ENCODE measurements around the gene BCAS1. TPM values are rescaled to one million over a fixed set of nuclear protein-coding genes. Genes with fewer than 3 reads are reported as not detected.

Gene BCAS1
- total RNA-seq, 1 donor from 2014 or later = 0.32 TPM

DNA sequence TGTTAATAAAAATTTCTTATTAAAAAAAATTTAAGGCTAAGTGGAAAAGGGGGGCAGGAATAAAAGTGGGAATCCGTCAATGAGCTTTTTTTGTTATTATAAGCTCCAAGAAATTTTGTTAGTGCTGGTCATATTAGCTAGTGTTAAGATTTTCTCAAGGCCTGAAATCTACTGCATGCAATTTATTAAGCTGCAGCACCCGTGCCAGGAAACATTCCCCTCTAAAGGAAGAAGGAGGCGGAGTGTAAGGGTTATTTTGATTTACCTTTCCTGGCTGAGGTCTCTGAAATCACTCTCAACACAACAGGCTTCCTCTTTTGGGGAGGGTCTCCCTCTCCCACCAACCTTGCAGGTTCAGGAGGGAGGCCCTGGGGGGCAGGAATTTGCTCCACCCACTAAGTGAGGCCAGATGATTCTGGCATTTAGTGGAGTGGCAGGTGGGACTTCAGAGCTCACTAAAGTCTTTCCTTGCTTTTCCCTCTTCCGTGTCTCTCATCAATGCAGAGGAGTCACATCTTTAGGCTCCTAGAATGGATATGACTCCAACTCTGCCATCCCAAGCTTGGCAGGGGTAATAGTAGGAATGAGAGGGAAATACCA lies 168.8 kb downstream of the BCAS1 start:
- H3K4me1 Mint-ChIP-seq (ENCODE audit: low read depth, unreplicated experiment) = peaks cover 33% of the 10 kb centered on the region
- H3K36me3 Mint-ChIP-seq (ENCODE audit: unreplicated experiment) = no peaks in the 10 kb centered on the region
- H3K27me3 Mint-ChIP-seq (ENCODE audit: unreplicated experiment) = no peaks in the 10 kb centered on the region
- H3K4me3 Mint-ChIP-seq (ENCODE audit: unreplicated experiment) = no peak overlapping the region
- peaks cover 3% of the 10 kb centered on the region for H3K9me3 Mint-ChIP-seq (ENCODE audit: unreplicated experiment)
- no peak overlapping the region for H3K27ac Mint-ChIP-seq (ENCODE audit: unreplicated experiment)
- no peak for TF ChIP-seq CTCF (IDR thresholded peaks at IDR 0.05; ENCODE audit: partially characterized antibody, unreplicated experiment)
- no peak for DNase-seq

DNA sequence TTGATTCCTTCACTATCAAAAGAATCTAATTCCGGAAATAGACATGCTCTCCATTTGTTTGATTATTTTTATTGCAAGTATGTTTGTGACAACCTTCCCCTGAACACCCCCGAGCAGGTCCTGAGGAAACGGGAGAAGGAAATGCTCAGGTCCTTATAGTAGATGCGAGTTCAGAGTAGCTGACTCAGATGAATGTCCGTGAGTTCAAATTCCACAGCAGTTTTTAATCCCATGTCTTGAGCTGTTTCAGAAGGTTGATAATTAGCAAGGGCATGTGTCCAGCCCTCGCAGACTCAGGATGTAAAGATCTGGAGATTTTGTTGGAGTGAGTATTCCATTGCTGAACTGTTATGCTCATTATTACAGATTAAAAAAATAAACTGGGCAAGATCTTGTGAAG lies 169.3 kb downstream of the BCAS1 start:
- Mint-ChIP-seq H3K36me3 (ENCODE audit: unreplicated experiment) (no peaks in the 10 kb centered on the region), H3K27me3 (ENCODE audit: unreplicated experiment) (no peaks in the 10 kb centered on the region), H3K4me3 (ENCODE audit: unreplicated experiment) (no peak overlapping the region), H3K4me1 (ENCODE audit: low read depth, unreplicated experiment) (peaks cover 33% of the 10 kb centered on the region), H3K27ac (ENCODE audit: unreplicated experiment) (peak overlapping the region; percentile 13), H3K9me3 (ENCODE audit: unreplicated experiment) (peaks cover 3% of the 10 kb centered on the region)
- no peak for DNase-seq
- TF ChIP-seq CTCF (IDR thresholded peaks at IDR 0.05; ENCODE audit: partially characterized antibody, unreplicated experiment) = no peak

- no peak for TF ChIP-seq CTCF (IDR thresholded peaks at IDR 0.05; ENCODE audit: partially characterized antibody, unreplicated experiment)
- Mint-ChIP-seq H3K36me3 (ENCODE audit: unreplicated experiment) (no peaks in the 10 kb centered on the region), H3K4me3 (ENCODE audit: unreplicated experiment) (no peak overlapping the region), H3K27ac (ENCODE audit: unreplicated experiment) (peak overlapping the region; percentile 67), H3K4me1 (ENCODE audit: low read depth, unreplicated experiment) (peaks cover 33% of the 10 kb centered on the region), H3K27me3 (ENCODE audit: unreplicated experiment) (no peaks in the 10 kb centered on the region), H3K9me3 (ENCODE audit: unreplicated experiment) (peaks cover 3% of the 10 kb centered on the region)
- DNase-seq = no peak
Measured at GRCh38 chr20:53900380-53900999, 169.9 kb downstream of the BCAS1 start.

DNA sequence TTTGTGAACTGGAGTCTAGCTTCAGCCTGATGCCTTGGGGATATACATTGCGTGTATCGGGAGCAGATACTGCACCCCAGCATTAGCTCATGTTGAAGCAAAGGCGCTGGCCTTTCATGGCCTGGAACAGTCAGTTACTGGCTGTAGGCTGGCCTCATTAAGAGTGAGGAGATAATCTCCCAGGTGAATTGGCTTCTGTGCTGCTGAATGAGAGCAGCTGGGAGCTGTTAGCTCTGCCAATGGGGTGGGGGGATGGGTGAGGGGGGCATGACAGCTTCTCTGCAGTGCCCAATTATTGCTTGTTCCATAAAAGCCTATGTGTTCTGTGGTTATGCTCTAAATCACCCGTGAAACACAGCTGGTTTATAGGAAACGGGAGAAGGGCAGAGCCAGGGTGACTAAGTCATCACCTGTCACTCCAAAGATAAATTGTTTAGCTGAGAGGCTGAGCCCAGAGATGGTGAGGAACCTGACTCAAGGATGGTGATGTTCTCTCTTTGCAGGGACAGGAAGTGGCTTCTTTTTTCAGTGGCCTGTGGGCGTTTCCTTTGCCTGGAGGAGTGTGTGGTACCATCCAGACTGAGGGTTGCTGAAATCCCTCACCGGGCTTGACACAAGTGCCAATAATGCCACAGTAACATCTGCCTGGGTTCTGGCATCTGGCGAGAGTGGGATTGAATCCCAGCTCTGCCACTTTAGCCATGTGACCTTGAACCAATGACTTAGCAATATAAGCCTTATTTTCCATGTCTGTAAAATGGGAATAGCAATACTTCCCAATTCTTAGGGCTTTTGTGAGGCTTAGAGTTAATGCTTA lies 170.8 kb downstream of the BCAS1 start:
- Mint-ChIP-seq H3K27me3 (ENCODE audit: unreplicated experiment) (no peaks in the 10 kb centered on the region), H3K9me3 (ENCODE audit: unreplicated experiment) (peaks cover 3% of the 10 kb centered on the region), H3K4me3 (ENCODE audit: unreplicated experiment) (peak overlapping the region; percentile 79), H3K4me1 (ENCODE audit: low read depth, unreplicated experiment) (peaks cover 33% of the 10 kb centered on the region), H3K27ac (ENCODE audit: unreplicated experiment) (peak overlapping the region; percentile 99), H3K36me3 (ENCODE audit: unreplicated experiment) (no peaks in the 10 kb centered on the region)
- no peak for TF ChIP-seq CTCF (IDR thresholded peaks at IDR 0.05; ENCODE audit: partially characterized antibody, unreplicated experiment)
- peak; percentile 44 for DNase-seq

DNA sequence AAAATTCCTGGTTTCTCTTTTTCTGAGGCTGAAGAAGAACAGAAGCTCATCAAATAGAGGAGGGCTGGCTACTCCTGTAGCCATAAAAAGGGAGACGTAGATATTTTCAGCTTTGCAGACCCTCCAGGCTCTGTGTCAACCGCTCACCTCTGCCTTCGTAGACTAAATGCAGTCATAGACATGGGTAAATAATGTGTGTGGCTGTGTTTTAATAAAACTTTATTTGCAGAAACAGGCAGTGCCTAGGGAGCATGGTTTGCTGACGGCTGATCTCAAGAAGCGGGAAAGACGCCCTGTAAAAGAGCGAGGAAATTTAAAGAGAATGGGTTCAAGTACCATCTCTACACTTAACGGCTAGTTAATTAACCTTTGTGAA lies 171.8 kb downstream of the BCAS1 start:
- TF ChIP-seq CTCF (IDR thresholded peaks at IDR 0.05; ENCODE audit: partially characterized antibody, unreplicated experiment) = no peak
- peak overlapping the region; percentile 99 for H3K27ac Mint-ChIP-seq (ENCODE audit: unreplicated experiment)

More for the DNA sequence above, 171.8 kb downstream of the BCAS1 start:
- Mint-ChIP-seq H3K4me3 (ENCODE audit: unreplicated experiment) (peak overlapping the region; percentile 61), H3K27me3 (ENCODE audit: unreplicated experiment) (no peaks in the 10 kb centered on the region), H3K4me1 (ENCODE audit: low read depth, unreplicated experiment) (peaks cover 33% of the 10 kb centered on the region), H3K9me3 (ENCODE audit: unreplicated experiment) (peaks cover 3% of the 10 kb centered on the region), H3K36me3 (ENCODE audit: unreplicated experiment) (no peaks in the 10 kb centered on the region)
- no peak for DNase-seq

Measured in glutamatergic neuron (in vitro differentiated cells).